ENCODE measurements around the gene TFR2. TPM values are rescaled to one million over a fixed set of nuclear protein-coding genes. Genes with fewer than 3 reads are reported as not detected.

The TFR2 gene
- total and polyA plus RNA-seq, 9 of the 15 experiments (the other 6 are each of a cell fraction or from before 2014, with no cell fraction given): 3.8 to 123 (median 51.1) TPM

DNA sequence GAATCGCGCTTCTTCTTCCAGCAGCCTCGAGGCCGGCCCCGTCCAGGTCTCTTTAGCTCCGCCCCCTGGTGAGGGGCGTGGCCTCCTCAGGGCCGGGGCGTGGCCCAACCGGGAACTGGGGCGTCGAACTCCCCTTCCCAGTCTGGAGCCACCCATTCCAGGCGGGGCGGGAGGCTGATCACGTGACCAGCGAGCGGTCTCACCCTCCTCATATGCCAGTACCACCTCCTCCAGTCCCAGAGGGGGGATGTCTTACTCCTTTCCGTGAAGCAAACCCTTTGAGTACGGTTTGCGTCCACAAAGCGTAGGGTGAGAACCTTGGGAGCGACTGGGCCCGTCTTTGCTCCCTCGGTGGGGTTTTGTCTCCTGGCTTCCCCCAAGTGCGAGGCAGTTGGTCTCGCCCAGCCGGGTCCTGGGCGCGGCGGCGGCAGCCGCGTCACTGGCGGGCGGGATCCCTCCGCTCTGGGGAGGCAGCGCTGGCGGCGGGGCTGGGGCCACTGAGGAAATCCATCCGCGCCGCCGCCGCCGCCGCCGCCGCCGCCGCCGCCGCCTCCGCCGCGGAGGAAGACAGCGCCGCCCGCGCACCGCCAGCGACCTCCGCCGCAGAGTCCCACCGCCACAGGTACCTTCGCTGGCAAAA lies 32.1 kb upstream of the TFR2 start, which contains the start of gene GNB2 (continued):
- TF ChIP-seq, protein P1, sequence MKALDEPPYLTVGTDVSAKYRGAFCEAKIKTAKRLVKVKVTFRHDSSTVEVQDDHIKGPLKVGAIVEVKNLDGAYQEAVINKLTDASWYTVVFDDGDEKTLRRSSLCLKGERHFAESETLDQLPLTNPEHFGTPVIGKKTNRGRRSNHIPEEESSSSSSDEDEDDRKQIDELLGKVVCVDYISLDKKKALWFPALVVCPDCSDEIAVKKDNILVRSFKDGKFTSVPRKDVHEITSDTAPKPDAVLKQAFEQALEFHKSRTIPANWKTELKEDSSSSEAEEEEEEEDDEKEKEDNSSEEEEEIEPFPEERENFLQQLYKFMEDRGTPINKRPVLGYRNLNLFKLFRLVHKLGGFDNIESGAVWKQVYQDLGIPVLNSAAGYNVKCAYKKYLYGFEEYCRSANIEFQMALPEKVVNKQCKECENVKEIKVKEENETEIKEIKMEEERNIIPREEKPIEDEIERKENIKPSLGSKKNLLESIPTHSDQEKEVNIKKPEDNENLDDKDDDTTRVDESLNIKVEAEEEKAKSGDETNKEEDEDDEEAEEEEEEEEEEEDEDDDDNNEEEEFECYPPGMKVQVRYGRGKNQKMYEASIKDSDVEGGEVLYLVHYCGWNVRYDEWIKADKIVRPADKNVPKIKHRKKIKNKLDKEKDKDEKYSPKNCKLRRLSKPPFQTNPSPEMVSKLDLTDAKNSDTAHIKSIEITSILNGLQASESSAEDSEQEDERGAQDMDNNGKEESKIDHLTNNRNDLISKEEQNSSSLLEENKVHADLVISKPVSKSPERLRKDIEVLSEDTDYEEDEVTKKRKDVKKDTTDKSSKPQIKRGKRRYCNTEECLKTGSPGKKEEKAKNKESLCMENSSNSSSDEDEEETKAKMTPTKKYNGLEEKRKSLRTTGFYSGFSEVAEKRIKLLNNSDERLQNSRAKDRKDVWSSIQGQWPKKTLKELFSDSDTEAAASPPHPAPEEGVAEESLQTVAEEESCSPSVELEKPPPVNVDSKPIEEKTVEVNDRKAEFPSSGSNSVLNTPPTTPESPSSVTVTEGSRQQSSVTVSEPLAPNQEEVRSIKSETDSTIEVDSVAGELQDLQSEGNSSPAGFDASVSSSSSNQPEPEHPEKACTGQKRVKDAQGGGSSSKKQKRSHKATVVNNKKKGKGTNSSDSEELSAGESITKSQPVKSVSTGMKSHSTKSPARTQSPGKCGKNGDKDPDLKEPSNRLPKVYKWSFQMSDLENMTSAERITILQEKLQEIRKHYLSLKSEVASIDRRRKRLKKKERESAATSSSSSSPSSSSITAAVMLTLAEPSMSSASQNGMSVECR (CRISPR knock-in tag; IDR thresholded peaks at IDR 0.05): peak; percentile 47
- 0 out of 2 replicates have a peak, but pooled peaks have one; percentile 55 for TF ChIP-seq GTF2F1 (IDR thresholded peaks at IDR 0.05; ENCODE audit: low read depth, low read length)
- no peak for TF ChIP-seq ZNF77 (CRISPR knock-in tag; IDR thresholded peaks at IDR 0.05)
- peak in 1 of 2 experiments; percentile 28; a peak in 1 of 4 replicates for TF ChIP-seq RAD21 (CRISPR knock-in tag; conservative IDR thresholded peaks at IDR 0.05 in 1 of 2, IDR thresholded peaks at IDR 0.05 in 1 of 2)
- TF ChIP-seq NR2C2 (CRISPR knock-in tag; IDR thresholded peaks at IDR 0.05): 0 out of 2 replicates have a peak, but pooled peaks have one; percentile 31
- TF ChIP-seq NR2C2 (tag; IDR thresholded peaks at IDR 0.05): peak; percentile 34; the same call in 1 of the 2 replicates
- TF ChIP-seq, protein P2, sequence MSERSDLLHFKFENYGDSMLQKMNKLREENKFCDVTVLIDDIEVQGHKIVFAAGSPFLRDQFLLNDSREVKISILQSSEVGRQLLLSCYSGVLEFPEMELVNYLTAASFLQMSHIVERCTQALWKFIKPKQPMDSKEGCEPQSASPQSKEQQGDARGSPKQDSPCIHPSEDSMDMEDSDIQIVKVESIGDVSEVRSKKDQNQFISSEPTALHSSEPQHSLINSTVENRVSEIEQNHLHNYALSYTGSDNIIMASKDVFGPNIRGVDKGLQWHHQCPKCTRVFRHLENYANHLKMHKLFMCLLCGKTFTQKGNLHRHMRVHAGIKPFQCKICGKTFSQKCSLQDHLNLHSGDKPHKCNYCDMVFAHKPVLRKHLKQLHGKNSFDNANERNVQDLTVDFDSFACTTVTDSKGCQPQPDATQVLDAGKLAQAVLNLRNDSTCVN (CRISPR knock-in tag; IDR thresholded peaks at IDR 0.05): no peak
- TF ChIP-seq SUPT5H (IDR thresholded peaks at IDR 0.05): 0 out of 2 replicates have a peak, but pooled peaks have one; percentile 1
- TF ChIP-seq FOXM1 (IDR thresholded peaks at IDR 0.05; ENCODE audit: low read depth): no peak
- TF ChIP-seq FOXM1 (CRISPR knock-in tag; IDR thresholded peaks at IDR 0.05; ENCODE audit: low read depth): no peak
- TF ChIP-seq SP1 (CRISPR knock-in tag; IDR thresholded peaks at IDR 0.05): peak; percentile 97
- TF ChIP-seq, protein P3, sequence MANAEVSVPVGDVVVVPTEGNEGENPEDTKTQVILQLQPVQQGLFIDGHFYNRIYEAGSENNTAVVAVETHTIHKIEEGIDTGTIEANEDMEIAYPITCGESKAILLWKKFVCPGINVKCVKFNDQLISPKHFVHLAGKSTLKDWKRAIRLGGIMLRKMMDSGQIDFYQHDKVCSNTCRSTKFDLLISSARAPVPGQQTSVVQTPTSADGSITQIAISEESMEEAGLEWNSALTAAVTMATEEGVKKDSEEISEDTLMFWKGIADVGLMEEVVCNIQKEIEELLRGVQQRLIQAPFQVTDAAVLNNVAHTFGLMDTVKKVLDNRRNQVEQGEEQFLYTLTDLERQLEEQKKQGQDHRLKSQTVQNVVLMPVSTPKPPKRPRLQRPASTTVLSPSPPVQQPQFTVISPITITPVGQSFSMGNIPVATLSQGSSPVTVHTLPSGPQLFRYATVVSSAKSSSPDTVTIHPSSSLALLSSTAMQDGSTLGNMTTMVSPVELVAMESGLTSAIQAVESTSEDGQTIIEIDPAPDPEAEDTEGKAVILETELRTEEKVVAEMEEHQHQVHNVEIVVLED (CRISPR knock-in tag; IDR thresholded peaks at IDR 0.05): peak; percentile 83
- TF ChIP-seq ZNF707 (CRISPR knock-in tag; conservative IDR thresholded peaks at IDR 0.05): 0 out of 2 replicates have a peak, but pooled peaks have one; percentile 3
- TF ChIP-seq ZNF583 (CRISPR knock-in tag; IDR thresholded peaks at IDR 0.05): peak; percentile 76; the same call in 1 of the 2 replicates
- TF ChIP-seq, protein P4, sequence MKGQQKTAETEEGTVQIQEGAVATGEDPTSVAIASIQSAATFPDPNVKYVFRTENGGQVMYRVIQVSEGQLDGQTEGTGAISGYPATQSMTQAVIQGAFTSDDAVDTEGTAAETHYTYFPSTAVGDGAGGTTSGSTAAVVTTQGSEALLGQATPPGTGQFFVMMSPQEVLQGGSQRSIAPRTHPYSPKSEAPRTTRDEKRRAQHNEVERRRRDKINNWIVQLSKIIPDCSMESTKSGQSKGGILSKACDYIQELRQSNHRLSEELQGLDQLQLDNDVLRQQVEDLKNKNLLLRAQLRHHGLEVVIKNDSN (CRISPR knock-in tag; IDR thresholded peaks at IDR 0.05): peak; percentile 98
- TF ChIP-seq JUN (IDR thresholded peaks at IDR 0.05; ENCODE audit: borderline replicate concordance, low read depth, low read length): peak; percentile 59; the same call in 1 of the 2 replicates
- 0 out of 2 replicates have a peak, but pooled peaks have one; percentile 12 for TF ChIP-seq JUN (CRISPR knock-in tag; IDR thresholded peaks at IDR 0.05; ENCODE audit: borderline replicate concordance)
- peak in 1 of 2 experiments; percentile 49; a peak in 1 of 4 replicates for TF ChIP-seq HDAC1 (IDR thresholded peaks at IDR 0.05)

Measured in K562 (cell line).